ENCODE data around the gene MAFB. TPM values are rescaled to one million over a fixed set of nuclear protein-coding genes. Genes with fewer than 3 reads are reported as not detected.

Gene MAFB
- polyA plus RNA-seq, 1 donor (not counting 4 experiments of a cell fraction or from before 2014, with no cell fraction given), result 1.7 TPM

DNA sequence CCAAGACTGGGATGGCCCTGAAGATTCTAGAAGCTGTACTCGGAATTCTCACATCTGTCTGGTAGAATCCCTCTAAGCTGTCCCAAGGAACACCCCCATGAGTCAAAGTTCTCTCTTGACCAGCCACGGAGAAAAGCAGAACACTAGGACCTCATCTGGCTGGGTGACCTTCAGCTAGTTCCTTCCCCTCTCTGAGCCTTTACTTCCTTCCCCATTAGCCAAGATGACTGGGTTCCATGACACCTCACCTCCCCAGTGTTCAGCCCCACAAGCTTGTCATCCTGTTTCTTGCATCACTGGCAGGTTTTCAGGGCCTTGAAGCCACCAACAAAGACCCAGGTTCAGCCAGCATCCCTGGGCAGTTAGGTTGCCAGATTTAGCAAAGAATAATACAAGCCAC lies 47.8 kb downstream of the MAFB start:
- DNase-seq (ENCODE audit: low read depth, low spot score) (no peak), FAIRE-seq (no peak)
- no peak overlapping the region for H2AFZ ChIP-seq (ENCODE audit: control insufficient read depth, low read length)
- H4K20me1 ChIP-seq (ENCODE audit: control insufficient read depth, extremely low read depth, insufficient read depth, low read length), result no peaks in the 10 kb centered on the region
- no peak overlapping the region for H3K4me2 ChIP-seq (ENCODE audit: control insufficient read depth, extremely low read depth, insufficient read depth, low read depth, low read length)
- H3K79me2 ChIP-seq (ENCODE audit: control insufficient read depth, insufficient read depth, low read length), result no peaks in the 10 kb centered on the region
- no peaks in the 10 kb centered on the region for H3K4me1 ChIP-seq (ENCODE audit: control insufficient read depth, extremely low read depth, insufficient read depth, low read length)
- no peaks in the 10 kb centered on the region for H3K9me1 ChIP-seq (ENCODE audit: control insufficient read depth, extremely low read depth, insufficient read depth, low read length)
- dilution Hi-C loops (cut with MboI; ENCODE audit: extremely low pct_ligation_motif_present, low sequenced_read_pairs), result no loop called here
- H3K27me3 ChIP-seq (ENCODE audit: control insufficient read depth, extremely low read depth, insufficient read depth, low read length), result no peaks in the 10 kb centered on the region
- H3K4me3 ChIP-seq (ENCODE audit: control insufficient read depth in 2 of 3, extremely low read depth in 1 of 3, insufficient read depth in 2 of 3, low read depth in 1 of 3, low read length in 3 of 3), result no peak overlapping the region
- H3K27ac ChIP-seq (ENCODE audit: control insufficient read depth, insufficient read depth, low read length), result no peak overlapping the region
- no peak overlapping the region for H3K9ac ChIP-seq (ENCODE audit: control insufficient read depth, extremely low read depth, insufficient read depth, low read length)
- TF ChIP-seq, protein P1, sequence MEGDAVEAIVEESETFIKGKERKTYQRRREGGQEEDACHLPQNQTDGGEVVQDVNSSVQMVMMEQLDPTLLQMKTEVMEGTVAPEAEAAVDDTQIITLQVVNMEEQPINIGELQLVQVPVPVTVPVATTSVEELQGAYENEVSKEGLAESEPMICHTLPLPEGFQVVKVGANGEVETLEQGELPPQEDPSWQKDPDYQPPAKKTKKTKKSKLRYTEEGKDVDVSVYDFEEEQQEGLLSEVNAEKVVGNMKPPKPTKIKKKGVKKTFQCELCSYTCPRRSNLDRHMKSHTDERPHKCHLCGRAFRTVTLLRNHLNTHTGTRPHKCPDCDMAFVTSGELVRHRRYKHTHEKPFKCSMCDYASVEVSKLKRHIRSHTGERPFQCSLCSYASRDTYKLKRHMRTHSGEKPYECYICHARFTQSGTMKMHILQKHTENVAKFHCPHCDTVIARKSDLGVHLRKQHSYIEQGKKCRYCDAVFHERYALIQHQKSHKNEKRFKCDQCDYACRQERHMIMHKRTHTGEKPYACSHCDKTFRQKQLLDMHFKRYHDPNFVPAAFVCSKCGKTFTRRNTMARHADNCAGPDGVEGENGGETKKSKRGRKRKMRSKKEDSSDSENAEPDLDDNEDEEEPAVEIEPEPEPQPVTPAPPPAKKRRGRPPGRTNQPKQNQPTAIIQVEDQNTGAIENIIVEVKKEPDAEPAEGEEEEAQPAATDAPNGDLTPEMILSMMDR (optimal IDR thresholded peaks at IDR 0.05 in 1 of 3, IDR thresholded peaks at IDR 0.05 in 1 of 3, conservative IDR thresholded peaks at IDR 0.05 in 1 of 3; ENCODE audit: extremely low read depth in 1 of 3, insufficient read depth in 2 of 3, low read length in 3 of 3), result no peak
- H3K36me3 ChIP-seq (ENCODE audit: control insufficient read depth in 2 of 2, extremely low read depth in 1 of 2, insufficient read depth in 2 of 2, low read length in 2 of 2), result no peaks in the 10 kb centered on the region
- H3K9me3 ChIP-seq (ENCODE audit: control insufficient read depth, low read depth, low read length), result no peaks in the 10 kb centered on the region

DNA sequence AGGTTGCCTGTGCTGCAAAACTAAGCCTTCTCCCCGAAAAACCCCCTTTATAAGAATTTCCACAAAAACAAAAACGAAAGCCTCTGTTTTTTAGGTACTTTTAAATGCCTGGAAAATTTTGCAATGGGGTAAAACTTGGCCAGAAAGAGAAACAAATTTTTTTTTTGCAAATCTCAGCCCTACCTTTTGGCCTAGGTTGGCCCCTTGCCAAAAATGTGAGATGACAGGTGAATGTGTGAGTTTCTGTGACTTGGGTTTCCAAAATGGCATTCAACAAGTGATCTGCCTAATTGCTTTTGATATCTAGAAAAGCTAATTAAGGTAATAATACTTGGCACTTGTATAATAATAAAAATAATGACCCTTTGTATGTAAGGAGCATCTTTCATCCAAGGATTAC lies 48.4 kb downstream of the MAFB start:
- no peaks in the 10 kb centered on the region for H4K20me1 ChIP-seq (ENCODE audit: control insufficient read depth, extremely low read depth, insufficient read depth, low read length)
- DNase-seq (ENCODE audit: low read depth, low spot score) (no peak), FAIRE-seq (no peak)
- H3K79me2 ChIP-seq (ENCODE audit: control insufficient read depth, insufficient read depth, low read length), result no peaks in the 10 kb centered on the region
- no peak overlapping the region for H3K4me3 ChIP-seq (ENCODE audit: control insufficient read depth in 2 of 3, extremely low read depth in 1 of 3, insufficient read depth in 2 of 3, low read depth in 1 of 3, low read length in 3 of 3)
- TF ChIP-seq, protein P1 (optimal IDR thresholded peaks at IDR 0.05 in 1 of 3, IDR thresholded peaks at IDR 0.05 in 1 of 3, conservative IDR thresholded peaks at IDR 0.05 in 1 of 3; ENCODE audit: extremely low read depth in 1 of 3, insufficient read depth in 2 of 3, low read length in 3 of 3), result no peak
- no peak for TF ChIP-seq EZH2 (IDR thresholded peaks at IDR 0.05; ENCODE audit: low read length)
- no peaks in the 10 kb centered on the region for H3K27me3 ChIP-seq (ENCODE audit: control insufficient read depth, extremely low read depth, insufficient read depth, low read length)
- no peaks in the 10 kb centered on the region for H3K9me1 ChIP-seq (ENCODE audit: control insufficient read depth, extremely low read depth, insufficient read depth, low read length)
- no peak overlapping the region for H3K9ac ChIP-seq (ENCODE audit: control insufficient read depth, extremely low read depth, insufficient read depth, low read length)
- H3K36me3 ChIP-seq (ENCODE audit: control insufficient read depth in 2 of 2, extremely low read depth in 1 of 2, insufficient read depth in 2 of 2, low read length in 2 of 2), result no peaks in the 10 kb centered on the region
- H3K27ac ChIP-seq (ENCODE audit: control insufficient read depth, insufficient read depth, low read length), result no peak overlapping the region
- H3K4me1 ChIP-seq (ENCODE audit: control insufficient read depth, extremely low read depth, insufficient read depth, low read length), result no peaks in the 10 kb centered on the region
- dilution Hi-C loops (cut with MboI; ENCODE audit: extremely low pct_ligation_motif_present, low sequenced_read_pairs), result no loop called here
- H3K4me2 ChIP-seq (ENCODE audit: control insufficient read depth, extremely low read depth, insufficient read depth, low read depth, low read length), result no peak overlapping the region
- no peak overlapping the region for H2AFZ ChIP-seq (ENCODE audit: control insufficient read depth, low read length)
- H3K9me3 ChIP-seq (ENCODE audit: control insufficient read depth, low read depth, low read length), result no peaks in the 10 kb centered on the region
